MM.1S (cell line): ENCODE measurements around the gene WDR41.

ENCODE experiments used
- CTCF ChIP-seq: fragments of 300-600 bp; sonication (generic); IDR thresholded peaks from 2 replicates; pipeline ENCODE4 v1.5.1; 2016; ENCODE audit warnings: antibody characterized with exemption, low read length, mixed read lengths
- EZH2 ChIP-seq: fragments of 300-600 bp; sonication (generic); optimal IDR thresholded peaks from 2 replicates; pipeline ENCODE3; 2017; ENCODE audit warnings: low read depth, mild to moderate bottlenecking, antibody characterized with exemption, low read length, mixed read lengths

GRCh38 chr5:77461287-77461686, 30.8 kb downstream of the WDR41 start:
- TF ChIP-seq CTCF (no peak), EZH2 (no peak)
